Activated CD4-positive, alpha-beta memory T cell treated with anti-CD3 and anti-CD28 coated beads for 36 hours (primary cell): ENCODE measurements around the gene SGK2. TPM values are rescaled to one million over a fixed set of nuclear protein-coding genes. Genes with fewer than 3 reads are reported as not detected.
A peak's percentile ranks its signal among the peaks of the same experiment; 100 is the strongest.

Source experiments
- CTCF ChIA-PET: fragments of 350-600 bp; sonication (Branson Sonifier 250); formaldehyde crosslinking; loops from one replicate; lab custom pipeline; 2021; ENCODE audit warnings: antibody characterized with exemption, inconsistent platforms; lab: Charles Lee
- POLR2A ChIA-PET: fragments of 350-600 bp; sonication (Branson Sonifier 250); formaldehyde crosslinking; loops from one replicate; lab custom pipeline; 2021; ENCODE audit warnings: antibody characterized with exemption; lab: Charles Lee
- DNase-seq: peaks from one replicate; pipeline ENCODE4 v3.0.0-alpha.2; 2020
- H3K27ac Mint-ChIP-seq: one replicate; pipeline ENCODE4 v1.8.0; 2021; ENCODE audit warnings: mixed read lengths
- H3K27me3 Mint-ChIP-seq: one replicate; pipeline ENCODE4 v1.8.0; 2021; ENCODE audit warnings: mixed read lengths
- H3K36me3 Mint-ChIP-seq: one replicate; pipeline ENCODE4 v1.8.0; 2021; ENCODE audit warnings: mixed read lengths
- H3K4me1 Mint-ChIP-seq: one replicate; pipeline ENCODE4 v1.8.0; 2021; ENCODE audit warnings: low read depth, mixed read lengths
- H3K4me3 Mint-ChIP-seq: one replicate; pipeline ENCODE4 v1.8.0; 2021; ENCODE audit warnings: mild to moderate bottlenecking, mixed read lengths
- H3K9me3 Mint-ChIP-seq: one replicate; pipeline ENCODE4 v1.8.0; 2021; ENCODE audit warnings: mixed read lengths
- intact Hi-C: fragments of 100-400 bp; cut with micrococcal nuclease; formaldehyde crosslinking; loops from one replicate; pipeline ENCODE4 v1.15.1; 2023
- total RNA-seq, 2 experiments: library from RNA; stranded (reverse); gene quantifications; one replicate each; pipeline ENCODE4 v1.2.3, GENCODE V29; 2021

SGK2 gene
- total RNA-seq, 2 experiments from 2014 or later = 0.62 to 0.87 TPM

DNA sequence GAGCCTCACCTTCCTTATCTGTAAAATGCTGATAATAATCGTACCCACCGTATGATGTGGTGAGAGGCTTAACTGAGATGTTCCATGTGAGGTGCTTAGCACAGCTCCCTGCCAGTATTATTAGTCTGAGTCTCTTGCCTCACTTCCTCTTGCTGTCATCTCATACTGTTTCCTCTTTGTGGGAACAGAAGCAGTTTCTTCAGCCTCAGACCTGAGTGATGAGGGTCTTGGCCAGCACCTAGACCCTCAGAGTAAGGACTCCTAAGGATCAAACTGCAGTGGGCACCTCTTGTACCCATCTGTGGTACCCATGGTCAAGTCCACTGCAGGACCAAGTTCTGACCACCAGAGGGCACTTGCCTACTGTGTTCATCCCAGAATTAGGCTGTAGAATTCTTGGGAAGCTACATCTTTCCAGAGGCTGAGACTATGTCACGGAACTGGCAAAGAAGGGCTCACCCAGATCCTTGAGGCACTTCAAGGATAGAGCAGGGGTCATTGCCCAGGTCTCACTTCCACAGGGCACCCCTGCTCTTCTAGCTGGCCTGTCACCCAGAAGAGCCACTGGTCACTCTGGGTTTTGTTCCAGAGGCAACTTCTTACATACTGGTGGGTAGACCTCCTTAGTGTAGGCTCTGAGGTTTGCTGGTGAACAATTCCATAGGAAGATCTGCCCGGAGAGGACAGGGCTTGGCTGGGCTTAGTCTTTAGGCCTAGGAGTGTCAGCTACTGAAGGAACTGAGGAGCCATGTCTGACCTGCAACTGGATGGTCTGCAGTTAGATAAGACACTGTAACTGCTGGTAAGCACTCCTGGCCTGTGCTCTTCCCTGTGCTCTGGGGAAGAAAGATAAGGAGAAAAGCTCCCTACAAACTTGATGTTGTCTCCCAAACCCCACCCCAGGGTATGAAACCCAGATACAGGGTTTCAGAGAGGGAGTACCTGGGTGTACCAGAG is 20.6 kb upstream of the SGK2 start:
- Mint-ChIP-seq H3K36me3 (no peaks in the 10 kb centered on the region), H3K27me3 (no peaks in the 10 kb centered on the region), H3K9me3 (no peaks in the 10 kb centered on the region), H3K4me3 (no peak overlapping the region), H3K27ac (no peak overlapping the region), H3K4me1 (no peaks in the 10 kb centered on the region)
- ChIA-PET CTCF (interaction anchor here (0.6 to 9.7 kb wide), 36 partner anchors 9 to 785 kb away, joined by 3 to 86 read pairs (median 4); partner anchors contain the start of genes IFT52 and SGK2), POLR2A (no interaction called here)
- DNase-seq = peak; percentile 54
- intact Hi-C loops = loop anchor here (2.0 to 5.0 kb wide), 2 partner anchors 154 to 543 kb away; no protein-coding TSS in a partner anchor

DNA sequence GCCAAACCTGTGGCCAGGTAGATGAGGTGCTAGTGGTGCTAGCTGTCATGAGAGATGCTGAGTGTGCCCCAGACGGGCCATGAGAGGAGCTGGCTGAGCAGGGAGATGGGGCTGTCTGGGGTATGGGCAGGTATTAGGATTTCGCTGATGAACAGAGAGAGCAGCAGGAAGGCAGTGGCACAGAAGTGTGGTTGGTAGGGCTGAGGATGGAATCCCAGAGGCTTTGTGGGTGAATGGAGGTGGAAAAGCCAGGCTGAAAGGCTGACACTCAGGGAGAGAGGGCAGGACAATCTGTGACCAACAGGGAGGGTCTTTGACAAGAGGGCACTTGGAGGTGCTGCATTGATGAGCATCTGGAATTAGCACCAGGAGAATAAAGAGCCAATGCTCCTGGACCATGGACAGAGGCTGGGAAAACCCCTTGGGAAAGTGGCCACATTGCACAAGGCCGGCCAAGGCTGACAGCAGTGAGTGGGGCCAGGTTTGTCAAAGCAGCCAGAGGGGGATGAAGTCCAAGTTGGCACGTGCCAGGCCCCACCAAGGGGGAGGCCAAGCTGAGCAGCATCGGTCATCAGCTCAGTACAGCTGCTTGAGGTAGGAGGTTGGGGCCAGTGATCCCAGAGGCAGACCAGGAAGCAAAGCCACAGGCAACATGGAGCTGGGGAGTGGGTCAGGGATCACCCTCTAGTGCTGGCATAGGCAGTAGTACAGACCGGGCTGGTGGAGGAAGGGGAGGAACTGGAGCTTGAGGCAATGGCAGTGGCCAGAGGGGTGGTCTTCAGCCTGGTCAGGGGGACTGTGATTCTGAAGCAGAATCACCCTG is 19.7 kb upstream of the SGK2 start:
- H3K4me3 Mint-ChIP-seq = no peak overlapping the region
- H3K27me3 Mint-ChIP-seq = no peaks in the 10 kb centered on the region
- H3K9me3 Mint-ChIP-seq = no peaks in the 10 kb centered on the region
- DNase-seq = no peak
- intact Hi-C loops = loop anchor here (2.0 to 5.0 kb wide), 2 partner anchors 153 to 542 kb away; no protein-coding TSS in a partner anchor
- H3K27ac Mint-ChIP-seq = no peak overlapping the region
- no peaks in the 10 kb centered on the region for H3K4me1 Mint-ChIP-seq
- CTCF ChIA-PET = interaction anchor here (0.7 to 9.7 kb wide), 30 partner anchors 10 to 784 kb away, joined by 3 to 86 read pairs (median 4); partner anchors contain the start of genes IFT52 and SGK2
- H3K36me3 Mint-ChIP-seq = no peaks in the 10 kb centered on the region
- POLR2A ChIA-PET = no interaction called here

- DNase-seq = no peak
- intact Hi-C loops = loop anchor here (2.0 to 5.0 kb wide), 2 partner anchors 152 to 541 kb away; no protein-coding TSS in a partner anchor
These were observed 18.7 kb upstream of the SGK2 start for GRCh38 chr20:43539975-43540672.

GRCh38 chr20:43540673-43541060 is 18.2 kb upstream of the SGK2 start:
- no peaks in the 10 kb centered on the region for H3K27me3 Mint-ChIP-seq
- no peak for DNase-seq
- intact Hi-C loops = no loop called here
- H3K4me1 Mint-ChIP-seq = no peaks in the 10 kb centered on the region
- ChIA-PET POLR2A (no interaction called here), CTCF (interaction anchor here (0.9 to 9.7 kb wide), 2 partner anchors 13 to 152 kb away, joined by 3 to 86 read pairs; no protein-coding TSS in a partner anchor)
- no peaks in the 10 kb centered on the region for H3K36me3 Mint-ChIP-seq
- no peaks in the 10 kb centered on the region for H3K9me3 Mint-ChIP-seq
- no peak overlapping the region for H3K27ac Mint-ChIP-seq
- no peak overlapping the region for H3K4me3 Mint-ChIP-seq

More at GRCh38 chr20:43539975-43540672, 18.7 kb upstream of the SGK2 start:
- Mint-ChIP-seq H3K4me3 (no peak overlapping the region), H3K36me3 (no peaks in the 10 kb centered on the region), H3K27ac (no peak overlapping the region), H3K9me3 (no peaks in the 10 kb centered on the region), H3K27me3 (no peaks in the 10 kb centered on the region), H3K4me1 (no peaks in the 10 kb centered on the region)
- POLR2A ChIA-PET = no interaction called here
- CTCF ChIA-PET = interaction anchor here (0.8 to 9.7 kb wide), 4 partner anchors 12 to 540 kb away, joined by 3 to 86 read pairs (median 6); no protein-coding TSS in a partner anchor

DNA sequence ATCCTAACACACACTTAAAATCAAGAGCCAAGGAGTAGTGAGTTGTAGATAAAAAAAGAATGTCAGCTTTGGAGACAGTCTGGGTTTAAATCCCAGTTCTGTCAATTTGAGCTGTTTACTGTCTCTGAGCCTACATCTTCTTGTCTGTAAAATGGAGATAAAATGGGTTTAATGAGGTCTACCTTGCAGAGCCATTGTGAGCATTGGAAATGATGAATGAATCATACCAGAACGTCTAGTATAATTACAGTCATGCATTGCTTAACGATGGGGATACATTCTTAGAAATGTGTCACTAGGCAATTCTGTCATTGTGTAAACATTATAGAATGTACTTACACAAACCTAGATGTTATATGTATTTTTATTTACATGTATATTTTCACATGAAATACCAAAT is 17.6 kb upstream of the SGK2 start:
- DNase-seq = no peak
- Mint-ChIP-seq H3K27me3 (no peaks in the 10 kb centered on the region), H3K4me1 (no peaks in the 10 kb centered on the region), H3K9me3 (no peaks in the 10 kb centered on the region), H3K36me3 (no peaks in the 10 kb centered on the region), H3K27ac (no peak overlapping the region), H3K4me3 (no peak overlapping the region)
- intact Hi-C loops = no loop called here
- ChIA-PET POLR2A (no interaction called here), CTCF (interaction anchor here (0.9 to 9.7 kb wide), 2 partner anchors 13 to 151 kb away, joined by 3 to 86 read pairs; no protein-coding TSS in a partner anchor)

GRCh38 chr20:43542161-43542560 is 16.7 kb upstream of the SGK2 start:
- intact Hi-C loops = no loop called here
- no peaks in the 10 kb centered on the region for H3K36me3 Mint-ChIP-seq
- ChIA-PET POLR2A (no interaction called here), CTCF (interaction anchor here (9.7 kb wide), 1 partner anchor 150 kb away, joined by 86 read pairs; no protein-coding TSS in a partner anchor)
- no peak for DNase-seq
- no peaks in the 10 kb centered on the region for H3K9me3 Mint-ChIP-seq
- no peaks in the 10 kb centered on the region for H3K27me3 Mint-ChIP-seq
- no peaks in the 10 kb centered on the region for H3K4me1 Mint-ChIP-seq
- no peak overlapping the region for H3K4me3 Mint-ChIP-seq
- no peak overlapping the region for H3K27ac Mint-ChIP-seq

DNA sequence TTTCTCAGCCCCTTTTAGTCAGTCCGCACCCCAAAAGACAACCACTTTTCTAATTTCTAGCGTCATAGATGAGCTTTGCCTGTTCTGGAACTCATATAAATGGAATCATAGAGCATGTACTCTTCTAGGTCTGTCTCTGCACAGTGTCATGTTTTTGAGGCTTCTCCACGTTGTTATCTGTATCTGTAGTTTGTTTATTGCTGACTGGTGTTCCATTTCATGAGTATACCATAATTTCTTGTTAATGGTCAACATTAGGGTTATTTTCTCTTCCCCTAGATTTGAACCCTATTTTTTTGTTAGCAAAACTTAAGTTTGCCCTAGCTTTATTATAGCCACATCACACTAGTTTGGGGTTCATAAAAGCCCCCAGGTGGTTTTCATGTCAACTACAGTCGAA is 16.2 kb upstream of the SGK2 start:
- H3K27me3 Mint-ChIP-seq = no peaks in the 10 kb centered on the region
- H3K4me1 Mint-ChIP-seq = no peaks in the 10 kb centered on the region
- H3K27ac Mint-ChIP-seq = no peak overlapping the region
- H3K4me3 Mint-ChIP-seq = no peak overlapping the region
- POLR2A ChIA-PET = no interaction called here
- intact Hi-C loops = no loop called here
- H3K36me3 Mint-ChIP-seq = peaks cover 4% of the 10 kb centered on the region
- no peak for DNase-seq
- H3K9me3 Mint-ChIP-seq = peaks cover 3% of the 10 kb centered on the region
- CTCF ChIA-PET = interaction anchor here (9.7 kb wide), 1 partner anchor 150 kb away, joined by 86 read pairs; no protein-coding TSS in a partner anchor

GRCh38 chr20:43543138-43543537 is 15.7 kb upstream of the SGK2 start:
- Mint-ChIP-seq H3K4me1 (no peaks in the 10 kb centered on the region), H3K27ac (no peak overlapping the region), H3K27me3 (no peaks in the 10 kb centered on the region), H3K36me3 (peaks cover 6% of the 10 kb centered on the region), H3K9me3 (peaks cover 3% of the 10 kb centered on the region), H3K4me3 (no peak overlapping the region)
- intact Hi-C loops = no loop called here
- no peak for DNase-seq
- CTCF ChIA-PET = interaction anchor here (9.7 kb wide), 1 partner anchor 149 kb away, joined by 86 read pairs; no protein-coding TSS in a partner anchor
- POLR2A ChIA-PET = no interaction called here

- Mint-ChIP-seq H3K27ac (no peak overlapping the region), H3K4me3 (no peak overlapping the region), H3K4me1 (no peaks in the 10 kb centered on the region), H3K36me3 (peaks cover 6% of the 10 kb centered on the region), H3K27me3 (no peaks in the 10 kb centered on the region), H3K9me3 (peaks cover 3% of the 10 kb centered on the region)
- CTCF ChIA-PET = no interaction called here
- intact Hi-C loops = no loop called here
- DNase-seq = no peak
- POLR2A ChIA-PET = no interaction called here
These were observed 14.3 kb upstream of the SGK2 start for GRCh38 chr20:43544501-43544900.

GRCh38 chr20:43545837-43546578 is 12.8 kb upstream of the SGK2 start:
- H3K4me3 Mint-ChIP-seq = no peak overlapping the region
- no peak for DNase-seq
- no peaks in the 10 kb centered on the region for H3K4me1 Mint-ChIP-seq
- H3K36me3 Mint-ChIP-seq = peaks cover 6% of the 10 kb centered on the region
- intact Hi-C loops = no loop called here
- POLR2A ChIA-PET = no interaction called here
- no peak overlapping the region for H3K27ac Mint-ChIP-seq
- H3K27me3 Mint-ChIP-seq = no peaks in the 10 kb centered on the region
- peaks cover 3% of the 10 kb centered on the region for H3K9me3 Mint-ChIP-seq
- CTCF ChIA-PET = interaction anchor here (1.0 kb wide), 1 partner anchor 146 kb away, joined by 3 read pairs; no protein-coding TSS in a partner anchor
